ENCODE results near the gene CTNNB1.
A peak's percentile ranks its signal among the peaks of the same experiment; 100 is the strongest.
"Not testable (repeated sequence)": the region's sequence is repeated elsewhere in the genome, so short reads cannot be mapped to it uniquely, and the experiment has no call there.

The CTNNB1 gene

GRCh38 chr3:41274944-41275668 lies 75.8 kb downstream of the CTNNB1 start:
- Histone ChIP-seq H2BK15ac (replicated peaks; ENCODE audit: low read depth) (no peak overlapping the region), H3K4ac (ENCODE audit: low read depth, low read length) (no peak overlapping the region), H3K27me3 (ENCODE audit: insufficient read depth, low read length, poor library complexity) (no peaks in the 10 kb centered on the region), H3K23ac (ENCODE audit: low read length) (no peak overlapping the region), H3K4me3 (ENCODE audit: low read length) (no peak overlapping the region), H3K56ac (ENCODE audit: low read length) (no peak overlapping the region), H3K4me1 (ENCODE audit: control insufficient read depth, low read depth, low read length) (no peaks in the 10 kb centered on the region), H4K8ac (ENCODE audit: low read depth, low read length) (no peak overlapping the region), H4K5ac (ENCODE audit: low read length) (no peak overlapping the region), H3K79me1 (ENCODE audit: low read length) (no peaks in the 10 kb centered on the region), H2BK120ac (ENCODE audit: low read depth, low read length) (no peak overlapping the region), H3K36me3 (ENCODE audit: control insufficient read depth, insufficient read depth, low read length) (no peaks in the 10 kb centered on the region), H3K9ac (ENCODE audit: low read length) (no peak overlapping the region), H3K18ac (ENCODE audit: low read length) (no peak overlapping the region), H3K79me2 (ENCODE audit: control insufficient read depth, insufficient read depth, low read length) (no peaks in the 10 kb centered on the region), H2AK5ac (ENCODE audit: low read length) (no peak overlapping the region), H3K4me2 (ENCODE audit: low read length) (no peak overlapping the region), H2BK5ac (ENCODE audit: low read length) (no peak overlapping the region), H3K27ac (ENCODE audit: low read depth, low read length) (no peak overlapping the region)
- no peak for DNase-seq

- no peak overlapping the region for H3K56ac ChIP-seq (ENCODE audit: low read length)
- no peak overlapping the region for H3K9ac ChIP-seq (ENCODE audit: low read length)
- H3K79me1 ChIP-seq (ENCODE audit: low read length): no peaks in the 10 kb centered on the region
- H2AK5ac ChIP-seq (ENCODE audit: low read length): no peak overlapping the region
- H3K4me1 ChIP-seq (ENCODE audit: control insufficient read depth, low read depth, low read length): no peaks in the 10 kb centered on the region
- no peak overlapping the region for H2BK15ac ChIP-seq (replicated peaks; ENCODE audit: low read depth)
- H3K4me2 ChIP-seq (ENCODE audit: low read length): no peak overlapping the region
- H3K36me3 ChIP-seq (ENCODE audit: control insufficient read depth, insufficient read depth, low read length): no peaks in the 10 kb centered on the region
- H3K27ac ChIP-seq (ENCODE audit: low read depth, low read length): no peak overlapping the region
- WGBS (ENCODE audit: extremely low coverage, insufficient coverage, low lambda C conversion rate): no CpG with 5 or more reads among the region's 4 CpGs
- H3K4me3 ChIP-seq (ENCODE audit: low read length): no peak overlapping the region
- H3K79me2 ChIP-seq (ENCODE audit: control insufficient read depth, insufficient read depth, low read length): no peaks in the 10 kb centered on the region
- DNase-seq: no peak
- no peak overlapping the region for H4K8ac ChIP-seq (ENCODE audit: low read depth, low read length)
- H2BK5ac ChIP-seq (ENCODE audit: low read length): no peak overlapping the region
- H4K5ac ChIP-seq (ENCODE audit: low read length): no peak overlapping the region
- H2BK120ac ChIP-seq (ENCODE audit: low read depth, low read length): no peak overlapping the region
- H3K27me3 ChIP-seq (ENCODE audit: insufficient read depth, low read length, poor library complexity): no peaks in the 10 kb centered on the region
- no peak overlapping the region for H3K4ac ChIP-seq (ENCODE audit: low read depth, low read length)
- H3K23ac ChIP-seq (ENCODE audit: low read length): no peak overlapping the region
- H3K18ac ChIP-seq (ENCODE audit: low read length): no peak overlapping the region
These were observed 76.9 kb downstream of the CTNNB1 start for GRCh38 chr3:41276191-41276590.

GRCh38 chr3:41277790-41278465 lies 78.6 kb downstream of the CTNNB1 start:
- no peak overlapping the region for H3K4ac ChIP-seq (ENCODE audit: low read depth, low read length)
- no peak overlapping the region for H2BK120ac ChIP-seq (ENCODE audit: low read depth, low read length)
- DNase-seq: peak; percentile 48
- no peak overlapping the region for H4K5ac ChIP-seq (ENCODE audit: low read length)
- H3K27ac ChIP-seq (ENCODE audit: low read depth, low read length): no peak overlapping the region
- no peaks in the 10 kb centered on the region for H3K27me3 ChIP-seq (ENCODE audit: insufficient read depth, low read length, poor library complexity)
- no peak overlapping the region for H3K18ac ChIP-seq (ENCODE audit: low read length)
- no peaks in the 10 kb centered on the region for H3K4me1 ChIP-seq (ENCODE audit: control insufficient read depth, low read depth, low read length)
- H3K79me2 ChIP-seq (ENCODE audit: control insufficient read depth, insufficient read depth, low read length): no peaks in the 10 kb centered on the region
- H3K36me3 ChIP-seq (ENCODE audit: control insufficient read depth, insufficient read depth, low read length): no peaks in the 10 kb centered on the region
- no peak overlapping the region for H3K23ac ChIP-seq (ENCODE audit: low read length)
- no peak overlapping the region for H3K4me3 ChIP-seq (ENCODE audit: low read length)
- H2AK5ac ChIP-seq (ENCODE audit: low read length): no peak overlapping the region
- H3K9ac ChIP-seq (ENCODE audit: low read length): no peak overlapping the region
- no peak overlapping the region for H3K4me2 ChIP-seq (ENCODE audit: low read length)
- no peak overlapping the region for H3K56ac ChIP-seq (ENCODE audit: low read length)
- no CpG with 5 or more reads among the region's 16 CpGs for WGBS (ENCODE audit: extremely low coverage, insufficient coverage, low lambda C conversion rate)
- H2BK5ac ChIP-seq (ENCODE audit: low read length): no peak overlapping the region
- no peak overlapping the region for H2BK15ac ChIP-seq (replicated peaks; ENCODE audit: low read depth)
- no peak overlapping the region for H4K8ac ChIP-seq (ENCODE audit: low read depth, low read length)
- H3K79me1 ChIP-seq (ENCODE audit: low read length): no peaks in the 10 kb centered on the region

GRCh38 chr3:41284934-41285333 lies 85.6 kb downstream of the CTNNB1 start:
- WGBS (ENCODE audit: extremely low coverage, insufficient coverage, low lambda C conversion rate): no CpG with 5 or more reads among the region's 3 CpGs
- not testable (repeated sequence) for H3K18ac ChIP-seq (ENCODE audit: low read length); H4K8ac ChIP-seq (ENCODE audit: low read depth, low read length); H3K56ac ChIP-seq (ENCODE audit: low read length); H3K4me3 ChIP-seq (ENCODE audit: low read length); H3K4me1 ChIP-seq (ENCODE audit: control insufficient read depth, low read depth, low read length); H3K23ac ChIP-seq (ENCODE audit: low read length); H3K79me2 ChIP-seq (ENCODE audit: control insufficient read depth, insufficient read depth, low read length); H2AK5ac ChIP-seq (ENCODE audit: low read length); H3K4me2 ChIP-seq (ENCODE audit: low read length); H3K9ac ChIP-seq (ENCODE audit: low read length); H2BK5ac ChIP-seq (ENCODE audit: low read length); DNase-seq; H3K79me1 ChIP-seq (ENCODE audit: low read length); H2BK15ac ChIP-seq (replicated peaks; ENCODE audit: low read depth); H3K27me3 ChIP-seq (ENCODE audit: insufficient read depth, low read length, poor library complexity); H3K4ac ChIP-seq (ENCODE audit: low read depth, low read length); H2BK120ac ChIP-seq (ENCODE audit: low read depth, low read length); H4K5ac ChIP-seq (ENCODE audit: low read length); H3K27ac ChIP-seq (ENCODE audit: low read depth, low read length); H3K36me3 ChIP-seq (ENCODE audit: control insufficient read depth, insufficient read depth, low read length)

- Histone ChIP-seq H2BK120ac (ENCODE audit: low read depth, low read length) (no peak overlapping the region), H2BK5ac (ENCODE audit: low read length) (no peak overlapping the region), H4K8ac (ENCODE audit: low read depth, low read length) (no peak overlapping the region), H3K23ac (ENCODE audit: low read length) (no peak overlapping the region), H3K79me2 (ENCODE audit: control insufficient read depth, insufficient read depth, low read length) (no peaks in the 10 kb centered on the region), H3K79me1 (ENCODE audit: low read length) (no peaks in the 10 kb centered on the region), H3K56ac (ENCODE audit: low read length) (no peak overlapping the region), H2BK15ac (replicated peaks; ENCODE audit: low read depth) (no peak overlapping the region), H3K36me3 (ENCODE audit: control insufficient read depth, insufficient read depth, low read length) (no peaks in the 10 kb centered on the region), H3K4me2 (ENCODE audit: low read length) (no peak overlapping the region), H3K4ac (ENCODE audit: low read depth, low read length) (no peak overlapping the region), H3K27ac (ENCODE audit: low read depth, low read length) (no peak overlapping the region), H2AK5ac (ENCODE audit: low read length) (no peak overlapping the region), H3K4me1 (ENCODE audit: control insufficient read depth, low read depth, low read length) (no peaks in the 10 kb centered on the region), H4K5ac (ENCODE audit: low read length) (no peak overlapping the region), H3K9ac (ENCODE audit: low read length) (no peak overlapping the region), H3K18ac (ENCODE audit: low read length) (no peak overlapping the region), H3K4me3 (ENCODE audit: low read length) (no peak overlapping the region), H3K27me3 (ENCODE audit: insufficient read depth, low read length, poor library complexity) (no peaks in the 10 kb centered on the region)
- DNase-seq: peak; percentile 12
- WGBS (ENCODE audit: extremely low coverage, insufficient coverage, low lambda C conversion rate): no CpG with 5 or more reads among the region's 6 CpGs
These were observed 87.0 kb downstream of the CTNNB1 start for GRCh38 chr3:41286305-41286704.

- H3K56ac ChIP-seq (ENCODE audit: low read length): no peak overlapping the region
- H2AK5ac ChIP-seq (ENCODE audit: low read length): no peak overlapping the region
- H2BK120ac ChIP-seq (ENCODE audit: low read depth, low read length): no peak overlapping the region
- H3K23ac ChIP-seq (ENCODE audit: low read length): no peak overlapping the region
- H3K79me1 ChIP-seq (ENCODE audit: low read length): no peaks in the 10 kb centered on the region
- no peak overlapping the region for H4K5ac ChIP-seq (ENCODE audit: low read length)
- no peak overlapping the region for H3K27ac ChIP-seq (ENCODE audit: low read depth, low read length)
- H3K4ac ChIP-seq (ENCODE audit: low read depth, low read length): no peak overlapping the region
- no CpG with 5 or more reads among the region's 8 CpGs for WGBS (ENCODE audit: extremely low coverage, insufficient coverage, low lambda C conversion rate)
- H3K4me1 ChIP-seq (ENCODE audit: control insufficient read depth, low read depth, low read length): no peaks in the 10 kb centered on the region
- H3K27me3 ChIP-seq (ENCODE audit: insufficient read depth, low read length, poor library complexity): no peaks in the 10 kb centered on the region
- H3K18ac ChIP-seq (ENCODE audit: low read length): no peak overlapping the region
- H3K4me3 ChIP-seq (ENCODE audit: low read length): no peak overlapping the region
- H3K9ac ChIP-seq (ENCODE audit: low read length): no peak overlapping the region
- H3K36me3 ChIP-seq (ENCODE audit: control insufficient read depth, insufficient read depth, low read length): no peaks in the 10 kb centered on the region
- H2BK15ac ChIP-seq (replicated peaks; ENCODE audit: low read depth): no peak overlapping the region
- DNase-seq: peak; percentile 31
- H4K8ac ChIP-seq (ENCODE audit: low read depth, low read length): no peak overlapping the region
- no peaks in the 10 kb centered on the region for H3K79me2 ChIP-seq (ENCODE audit: control insufficient read depth, insufficient read depth, low read length)
- H3K4me2 ChIP-seq (ENCODE audit: low read length): no peak overlapping the region
- H2BK5ac ChIP-seq (ENCODE audit: low read length): no peak overlapping the region
These were observed 89.5 kb downstream of the CTNNB1 start for GRCh38 chr3:41288785-41289184.
